HPDE6-E6E7 (cell line): ENCODE measurements around the gene MOCS3.

Source experiments
- DNase-seq: peaks from one replicate; pipeline ENCODE4 v3.0.0; 2011; ENCODE audit warnings: missing footprints; ENCODE audit errors: extremely low spot score

The MOCS3 gene

GRCh38 chr20:51011479-51011878, 52.9 kb downstream of the MOCS3 start:
- no peak for DNase-seq

- DNase-seq, result no peak
These were observed 53.7 kb downstream of the MOCS3 start for GRCh38 chr20:51012357-51012756.
